Neural progenitor cell (in vitro differentiated cells): ENCODE measurements around the gene ZNF350. TPM values are rescaled to one million over a fixed set of nuclear protein-coding genes. Genes with fewer than 3 reads are reported as not detected.

Experiments used
- DNase-seq: peaks from one replicate; pipeline ENCODE4 v3.0.0-alpha.2; 2016; ENCODE audit warnings: low spot score
- H2AFZ ChIP-seq: fragments of 200-600 bp; sonication (generic); replicated peaks from 2 replicates; pipeline ENCODE4 v1.6.1; 2016; ENCODE audit warnings: antibody characterized with exemption
- H3F3A ChIP-seq: fragments of 200-600 bp; sonication (generic); 2 replicates; pipeline ENCODE4 v1.6.1; 2016; ENCODE audit warnings: antibody characterized with exemption, low read depth
- H3K27ac ChIP-seq: fragments of 200-600 bp; sonication (generic); 2 replicates; pipeline ENCODE4 v1.5.1; 2016; ENCODE audit warnings: mild to moderate bottlenecking
- H3K27me3 ChIP-seq: fragments of 200-600 bp; sonication (generic); 2 replicates; pipeline ENCODE4 v1.6.1; 2016; ENCODE audit warnings: mild to moderate bottlenecking, moderate library complexity
- H3K36me3 ChIP-seq: fragments of 200-600 bp; sonication (generic); 2 replicates; pipeline ENCODE4 v1.5.1; 2016
- H3K4me1 ChIP-seq: fragments of 200-600 bp; sonication (generic); 2 replicates; pipeline ENCODE4 v1.6.1; 2016; ENCODE audit warnings: mixed run types
- H3K4me2 ChIP-seq: fragments of 200-600 bp; sonication (generic); 2 replicates; pipeline ENCODE4 v1.6.1; 2016
- H3K4me3 ChIP-seq: fragments of 200-600 bp; sonication (generic); 2 replicates; pipeline ENCODE4 v1.5.1; 2016
- H3K79me2 ChIP-seq: fragments of 200-600 bp; sonication (generic); 2 replicates; pipeline ENCODE4 v1.6.1; 2016; ENCODE audit warnings: low read depth
- H3K9ac ChIP-seq: fragments of 200-600 bp; sonication (generic); 2 replicates; pipeline ENCODE4 v1.6.1; 2016
- H3K9me3 ChIP-seq: fragments of 200-600 bp; sonication (generic); 2 replicates; pipeline ENCODE4 v1.5.1; 2016; ENCODE audit warnings: low read depth
- H4K20me1 ChIP-seq: fragments of 200-600 bp; sonication (generic); 2 replicates; pipeline ENCODE4 v1.6.1; 2016; ENCODE audit warnings: low read depth
- H3K27ac Mint-ChIP-seq: 3 replicates; pipeline ENCODE4 v1.8.0; 2021; ENCODE audit warnings: mixed read lengths
- H3K27me3 Mint-ChIP-seq: 2 replicates; pipeline ENCODE4 v1.8.0; 2022; ENCODE audit warnings: low read depth, mild to moderate bottlenecking, inconsistent platforms, moderate library complexity, mixed read lengths; ENCODE audit not compliant: insufficient read depth
- H3K36me3 Mint-ChIP-seq: 3 replicates; pipeline ENCODE4 v1.8.0; 2021; ENCODE audit warnings: mixed read lengths
- H3K4me1 Mint-ChIP-seq: 3 replicates; pipeline ENCODE4 v1.8.0; 2021; ENCODE audit warnings: mixed read lengths
- H3K4me3 Mint-ChIP-seq: 3 replicates; pipeline ENCODE4 v1.8.0; 2021; ENCODE audit warnings: mild to moderate bottlenecking, moderate library complexity, mixed read lengths
- H3K9me3 Mint-ChIP-seq: 3 replicates; pipeline ENCODE4 v1.8.0; 2020; ENCODE audit warnings: mixed read lengths
- EZH2 ChIP-seq: fragments of 200-600 bp; sonication (generic); IDR thresholded peaks from 2 replicates; pipeline ENCODE4 v1.6.1; 2017; ENCODE audit warnings: antibody characterized with exemption, mild to moderate bottlenecking, moderate library complexity
- EZH2phosphoT487 ChIP-seq: fragments of 200-600 bp; sonication (generic); IDR thresholded peaks from 2 replicates; pipeline ENCODE4 v1.6.1; 2017; ENCODE audit warnings: antibody characterized with exemption
- total RNA-seq: library from RNA; depleted of rRNA; stranded (reverse); fragments of >200 nt; gene quantifications from 2 replicates; pipeline ENCODE4 v1.2.3, GENCODE V29; 2015; ENCODE audit warnings: low replicate concordance
- TF ChIP-seq, protein P1 (sequence below): fragments of 200-600 bp; sonication (generic); IDR thresholded peaks from 2 replicates; pipeline ENCODE4 v1.5.1; 2017; ENCODE audit warnings: antibody characterized with exemption, mild to moderate bottlenecking

The ZNF350 gene
- total RNA-seq, 1 donor from 2014 or later, result 7.3 TPM

DNA sequence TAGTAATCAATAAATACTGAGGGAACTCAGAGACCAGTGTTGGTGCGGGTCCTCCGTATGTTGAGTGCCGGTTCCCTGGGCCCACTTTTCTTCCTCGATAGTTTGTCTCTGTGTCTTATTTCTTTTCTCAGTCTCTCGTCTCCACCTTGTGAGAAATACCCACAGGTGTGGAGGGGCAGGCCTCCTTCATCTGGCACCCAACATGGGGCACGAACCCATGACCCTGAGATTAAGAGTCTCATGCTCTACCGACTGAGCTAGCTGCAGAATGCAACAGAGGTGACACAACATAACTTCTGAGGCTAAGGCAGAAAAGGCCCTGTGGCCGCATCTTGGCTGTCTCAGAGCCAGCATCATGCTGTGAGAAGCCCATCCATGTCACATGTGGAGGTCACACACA, 64.7 kb downstream of the ZNF350 start:
- Histone ChIP-seq H4K20me1 (no peaks in the 10 kb centered on the region), H3K27ac (no peak overlapping the region), H3K4me2 (no peak overlapping the region), H3K9me3 (peaks cover 32% of the 10 kb centered on the region), H3F3A (no peaks in the 10 kb centered on the region), H3K4me3 (no peak overlapping the region), H3K27me3 (no peaks in the 10 kb centered on the region), H2AFZ (no peak overlapping the region), H3K36me3 (no peaks in the 10 kb centered on the region), H3K4me1 (no peaks in the 10 kb centered on the region), H3K79me2 (no peaks in the 10 kb centered on the region), H3K9ac (no peak overlapping the region)
- TF ChIP-seq EZH2 (no peak), EZH2phosphoT487 (no peak)
- TF ChIP-seq, protein P1, sequence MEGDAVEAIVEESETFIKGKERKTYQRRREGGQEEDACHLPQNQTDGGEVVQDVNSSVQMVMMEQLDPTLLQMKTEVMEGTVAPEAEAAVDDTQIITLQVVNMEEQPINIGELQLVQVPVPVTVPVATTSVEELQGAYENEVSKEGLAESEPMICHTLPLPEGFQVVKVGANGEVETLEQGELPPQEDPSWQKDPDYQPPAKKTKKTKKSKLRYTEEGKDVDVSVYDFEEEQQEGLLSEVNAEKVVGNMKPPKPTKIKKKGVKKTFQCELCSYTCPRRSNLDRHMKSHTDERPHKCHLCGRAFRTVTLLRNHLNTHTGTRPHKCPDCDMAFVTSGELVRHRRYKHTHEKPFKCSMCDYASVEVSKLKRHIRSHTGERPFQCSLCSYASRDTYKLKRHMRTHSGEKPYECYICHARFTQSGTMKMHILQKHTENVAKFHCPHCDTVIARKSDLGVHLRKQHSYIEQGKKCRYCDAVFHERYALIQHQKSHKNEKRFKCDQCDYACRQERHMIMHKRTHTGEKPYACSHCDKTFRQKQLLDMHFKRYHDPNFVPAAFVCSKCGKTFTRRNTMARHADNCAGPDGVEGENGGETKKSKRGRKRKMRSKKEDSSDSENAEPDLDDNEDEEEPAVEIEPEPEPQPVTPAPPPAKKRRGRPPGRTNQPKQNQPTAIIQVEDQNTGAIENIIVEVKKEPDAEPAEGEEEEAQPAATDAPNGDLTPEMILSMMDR, result no peak
- no peak overlapping the region for H3K4me3 Mint-ChIP-seq
- no peak overlapping the region for H3K27ac Mint-ChIP-seq
- peaks cover 83% of the 10 kb centered on the region for H3K9me3 Mint-ChIP-seq
- no peak for DNase-seq
- H3K36me3 Mint-ChIP-seq, result peaks cover 12% of the 10 kb centered on the region
- peaks cover 4% of the 10 kb centered on the region for H3K27me3 Mint-ChIP-seq
- no peaks in the 10 kb centered on the region for H3K4me1 Mint-ChIP-seq

DNA sequence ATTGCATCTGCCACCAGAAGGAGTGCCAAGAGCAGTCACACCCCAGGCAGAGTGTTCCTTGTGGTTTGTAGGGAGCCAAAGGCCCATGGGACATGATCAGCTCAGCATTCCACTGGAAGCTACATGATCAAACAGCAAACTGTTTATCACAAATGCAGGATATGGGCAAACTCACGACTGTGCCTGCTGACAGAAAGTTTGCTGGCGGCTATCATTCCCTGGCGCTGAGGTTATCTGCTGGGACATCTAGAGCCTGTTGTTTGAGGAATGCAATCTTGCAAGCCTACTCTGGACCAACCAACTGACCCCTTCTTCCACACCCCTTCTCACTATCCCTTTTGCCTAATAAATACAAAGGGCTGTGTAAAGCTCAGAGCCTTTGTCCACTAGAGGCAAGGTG, 67.0 kb downstream of the ZNF350 start:
- no peaks in the 10 kb centered on the region for H3K79me2 ChIP-seq
- Mint-ChIP-seq H3K9me3 (peaks cover 76% of the 10 kb centered on the region), H3K27ac (no peak overlapping the region), H3K36me3 (peaks cover 4% of the 10 kb centered on the region), H3K4me1 (no peaks in the 10 kb centered on the region), H3K4me3 (no peak overlapping the region), H3K27me3 (peaks cover 6% of the 10 kb centered on the region)
- H3K4me2 ChIP-seq, result no peak overlapping the region
- TF ChIP-seq EZH2phosphoT487 (no peak), EZH2 (no peak)
- TF ChIP-seq, protein P1, result no peak
- H2AFZ ChIP-seq, result no peak overlapping the region
- no peak overlapping the region for H3K27ac ChIP-seq
- no peaks in the 10 kb centered on the region for H4K20me1 ChIP-seq
- H3K36me3 ChIP-seq, result no peaks in the 10 kb centered on the region
- no peaks in the 10 kb centered on the region for H3K27me3 ChIP-seq
- no peak overlapping the region for H3K9ac ChIP-seq
- H3F3A ChIP-seq, result no peaks in the 10 kb centered on the region
- no peak overlapping the region for H3K4me3 ChIP-seq
- H3K4me1 ChIP-seq, result no peaks in the 10 kb centered on the region
- H3K9me3 ChIP-seq, result peaks cover 37% of the 10 kb centered on the region
- DNase-seq, result no peak

DNA sequence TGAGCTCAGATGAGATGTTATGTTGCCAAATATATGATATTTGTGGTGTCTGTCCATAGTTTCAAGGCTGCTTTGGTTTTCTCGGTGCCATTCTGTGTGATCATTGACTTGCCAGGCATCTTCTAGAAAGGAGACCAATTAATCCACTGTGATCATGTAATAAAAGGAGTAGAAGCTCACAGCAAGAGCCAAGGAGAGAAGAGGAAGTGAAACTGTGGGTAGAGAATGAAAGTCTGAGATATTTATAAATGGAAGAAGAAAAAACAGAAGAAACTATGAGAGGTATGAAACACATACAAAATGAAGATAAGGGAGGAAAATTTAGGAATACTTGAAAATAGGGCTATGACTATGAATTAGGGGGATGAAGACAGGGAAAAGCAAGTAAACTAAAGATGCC, 70.5 kb downstream of the ZNF350 start:
- Histone ChIP-seq H3K9me3 (peaks cover 34% of the 10 kb centered on the region), H3K4me1 (no peaks in the 10 kb centered on the region), H4K20me1 (no peaks in the 10 kb centered on the region), H3K27ac (no peak overlapping the region), H3K9ac (no peak overlapping the region), H3K4me3 (no peak overlapping the region), H3K4me2 (no peak overlapping the region), H3K36me3 (no peaks in the 10 kb centered on the region), H3K79me2 (no peaks in the 10 kb centered on the region), H3F3A (no peaks in the 10 kb centered on the region), H3K27me3 (no peaks in the 10 kb centered on the region), H2AFZ (no peak overlapping the region)
- no peak for DNase-seq
- Mint-ChIP-seq H3K36me3 (no peaks in the 10 kb centered on the region), H3K9me3 (peaks cover 62% of the 10 kb centered on the region), H3K4me3 (no peak overlapping the region), H3K27me3 (peaks cover 4% of the 10 kb centered on the region), H3K27ac (no peak overlapping the region), H3K4me1 (no peaks in the 10 kb centered on the region)
- TF ChIP-seq EZH2phosphoT487 (no peak), EZH2 (no peak)
- TF ChIP-seq, protein P1, result no peak
